Liver (tissue), 3 donors: ENCODE results near the gene RASGRP4.

Source experiments
- CTCF ChIP-seq: fragments of 150-350 bp; IDR thresholded peaks from 2 replicates; pipeline ENCODE4 v1.5.1; 2017; ENCODE audit warnings: improper control_type of control experiment, low read depth, low read length; ENCODE audit not compliant: missing input control
- EGR1 ChIP-seq, 2 donors: IDR thresholded peaks; 2 replicates each; pipeline ENCODE4 v1.6.1; 2016 to 2018; ENCODE audit warnings: antibody characterized with exemption in 2 of 2, low read depth in 2 of 2
- GABPA ChIP-seq, 2 donors: IDR thresholded peaks in 1 of 2; conservative IDR thresholded peaks in 1 of 2; 2 replicates each; pipeline ENCODE4 v1.6.1; 2016; ENCODE audit warnings: antibody characterized with exemption in 2 of 2, mild to moderate bottlenecking in 1 of 2, moderate library complexity in 1 of 2
- MAX ChIP-seq: IDR thresholded peaks from 2 replicates; pipeline ENCODE4 v1.6.1; 2016; ENCODE audit warnings: antibody characterized with exemption
- RAD21 ChIP-seq, 2 donors: IDR thresholded peaks; 2 replicates each; pipeline ENCODE4 v1.6.1; 2016; ENCODE audit warnings: antibody characterized with exemption in 2 of 2, mild to moderate bottlenecking in 2 of 2
- REST ChIP-seq: IDR thresholded peaks from 2 replicates; pipeline ENCODE4 v1.6.1; 2016; ENCODE audit warnings: antibody characterized with exemption, mild to moderate bottlenecking
- SP1 ChIP-seq: IDR thresholded peaks from 2 replicates; pipeline ENCODE4 v1.6.1; 2018; ENCODE audit warnings: antibody characterized with exemption, mild to moderate bottlenecking
- TAF1 ChIP-seq: conservative IDR thresholded peaks from 2 replicates; pipeline ENCODE4 v1.6.1; 2016; ENCODE audit warnings: antibody characterized with exemption, mild to moderate bottlenecking
- YY1 ChIP-seq: IDR thresholded peaks from 2 replicates; pipeline ENCODE4 v1.6.1; 2016; ENCODE audit warnings: antibody characterized with exemption, mild to moderate bottlenecking
- donor health status: healthy.
- donor health status: healthy.

GRCh38 chr19:38458991-38459390 is 33.0 kb upstream of the RASGRP4 start:
- TF ChIP-seq MAX, result no peak
- TF ChIP-seq CTCF, result no peak
- no peak for TF ChIP-seq TAF1
- no peak for TF ChIP-seq REST
- no peak for TF ChIP-seq RAD21 (IDR thresholded peaks at IDR 0.05)
- no peak for TF ChIP-seq GABPA (IDR thresholded peaks at IDR 0.05 in 1 of 2, conservative IDR thresholded peaks at IDR 0.05 in 1 of 2)
- TF ChIP-seq SP1, result no peak
- TF ChIP-seq YY1, result no peak
- no peak for TF ChIP-seq EGR1 (IDR thresholded peaks at IDR 0.05; ENCODE audit: low read depth in 2 of 2)
